ENCODE measurements around the gene P2RX1.

Gene P2RX1

GRCh38 chr17:3915995-3916696 lies at the start of gene P2RX1:
P2RX1 (minus strand) TSS chr17:3916465; CDS start chr17:3916225, 240 bp downstream.
- DNase-seq, result no peak

GRCh38 chr17:3965118-3965800 lies 49.0 kb upstream of the P2RX1 start:
- DNase-seq, result peak; percentile 39

- peak; percentile 43 for DNase-seq
Measured at GRCh38 chr17:3964203-3965117, 48.2 kb upstream of the P2RX1 start, which contains the start of gene ATP2A3. ATP2A3 (minus strand) TSS chr17:3964437; CDS start chr17:3964291, 146 bp downstream.

GRCh38 chr17:3963237-3964201 lies 47.3 kb upstream of the P2RX1 start:
- DNase-seq, result peak; percentile 51

- DNase-seq, result no peak
Measured at GRCh38 chr17:3962965-3963236, 46.6 kb upstream of the P2RX1 start.

- DNase-seq, result no peak
Measured at GRCh38 chr17:3962217-3962964, 46.1 kb upstream of the P2RX1 start.

- no peak for DNase-seq
Measured at GRCh38 chr17:3961564-3962047, 45.3 kb upstream of the P2RX1 start.

GRCh38 chr17:3960764-3961163 lies 44.5 kb upstream of the P2RX1 start:
- DNase-seq, result no peak

- DNase-seq, result no peak
Measured at GRCh38 chr17:3959921-3960601, 43.8 kb upstream of the P2RX1 start.

GRCh38 chr17:3959295-3959899 lies 43.1 kb upstream of the P2RX1 start:
- no peak for DNase-seq

- no peak for DNase-seq
Measured at GRCh38 chr17:3957735-3958599, 41.7 kb upstream of the P2RX1 start.

- DNase-seq, result no peak
Measured at GRCh38 chr17:3956983-3957382, 40.7 kb upstream of the P2RX1 start.

GRCh38 chr17:3956327-3956957 lies 40.2 kb upstream of the P2RX1 start:
- no peak for DNase-seq

GRCh38 chr17:3955673-3955988 lies 39.4 kb upstream of the P2RX1 start:
- no peak for DNase-seq

- DNase-seq, result no peak
Measured at GRCh38 chr17:3954976-3955672, 38.9 kb upstream of the P2RX1 start.

GRCh38 chr17:3954086-3954485 lies 37.8 kb upstream of the P2RX1 start:
- DNase-seq, result no peak

GRCh38 chr17:3953542-3953941 lies 37.3 kb upstream of the P2RX1 start:
- no peak for DNase-seq

GRCh38 chr17:3952186-3952585 lies 35.9 kb upstream of the P2RX1 start:
- DNase-seq, result no peak

Data from activated CD4-positive, alpha-beta T cell treated with anti-CD3 and anti-CD28 coated beads for 1 hour (primary cell).